NOMO-1 treated with dmso at 0.1 percent for 144 hours (cell line): ENCODE data around the gene SEMA5B.

Experiments
- DNase-seq: peaks from one replicate; lab custom pipeline; 2025; ENCODE audit not compliant: unreplicated experiment; lab: John Stamatoyannopoulos, UW

SEMA5B gene

GRCh38 chr3:122945230-122945629, 82.3 kb downstream of the SEMA5B start:
- DNase-seq, result no peak

DNA sequence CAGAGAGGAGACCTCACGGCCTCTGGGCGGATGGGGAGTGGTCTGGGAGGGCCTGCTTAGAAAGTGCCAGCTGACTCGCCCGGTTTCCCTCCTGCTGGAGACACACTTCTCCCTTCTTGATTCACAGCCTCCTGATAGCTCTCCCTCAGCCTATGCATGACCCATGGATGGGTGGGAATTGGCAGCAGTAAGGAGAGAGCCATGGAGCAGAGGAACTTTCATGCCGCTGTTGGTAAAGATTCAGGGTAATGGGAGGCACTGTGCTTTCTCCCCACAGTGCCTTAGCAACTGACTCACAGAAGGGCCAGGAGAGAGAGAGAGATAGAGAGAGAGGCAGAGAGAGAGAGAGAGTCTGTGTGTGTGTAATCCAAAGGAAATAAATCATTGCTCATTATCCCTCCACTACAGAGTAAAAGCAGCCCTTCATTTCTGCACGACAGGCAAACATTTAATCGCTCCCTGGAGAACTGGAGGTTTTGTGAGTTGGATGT, 82.8 kb downstream of the SEMA5B start:
- DNase-seq, result no peak

GRCh38 chr3:122943828-122944190, 83.8 kb downstream of the SEMA5B start:
- no peak for DNase-seq

- no peak for DNase-seq
These were observed 84.4 kb downstream of the SEMA5B start for GRCh38 chr3:122942937-122943827.

- no peak for DNase-seq
These were observed 85.3 kb downstream of the SEMA5B start for GRCh38 chr3:122942239-122942638.

DNA sequence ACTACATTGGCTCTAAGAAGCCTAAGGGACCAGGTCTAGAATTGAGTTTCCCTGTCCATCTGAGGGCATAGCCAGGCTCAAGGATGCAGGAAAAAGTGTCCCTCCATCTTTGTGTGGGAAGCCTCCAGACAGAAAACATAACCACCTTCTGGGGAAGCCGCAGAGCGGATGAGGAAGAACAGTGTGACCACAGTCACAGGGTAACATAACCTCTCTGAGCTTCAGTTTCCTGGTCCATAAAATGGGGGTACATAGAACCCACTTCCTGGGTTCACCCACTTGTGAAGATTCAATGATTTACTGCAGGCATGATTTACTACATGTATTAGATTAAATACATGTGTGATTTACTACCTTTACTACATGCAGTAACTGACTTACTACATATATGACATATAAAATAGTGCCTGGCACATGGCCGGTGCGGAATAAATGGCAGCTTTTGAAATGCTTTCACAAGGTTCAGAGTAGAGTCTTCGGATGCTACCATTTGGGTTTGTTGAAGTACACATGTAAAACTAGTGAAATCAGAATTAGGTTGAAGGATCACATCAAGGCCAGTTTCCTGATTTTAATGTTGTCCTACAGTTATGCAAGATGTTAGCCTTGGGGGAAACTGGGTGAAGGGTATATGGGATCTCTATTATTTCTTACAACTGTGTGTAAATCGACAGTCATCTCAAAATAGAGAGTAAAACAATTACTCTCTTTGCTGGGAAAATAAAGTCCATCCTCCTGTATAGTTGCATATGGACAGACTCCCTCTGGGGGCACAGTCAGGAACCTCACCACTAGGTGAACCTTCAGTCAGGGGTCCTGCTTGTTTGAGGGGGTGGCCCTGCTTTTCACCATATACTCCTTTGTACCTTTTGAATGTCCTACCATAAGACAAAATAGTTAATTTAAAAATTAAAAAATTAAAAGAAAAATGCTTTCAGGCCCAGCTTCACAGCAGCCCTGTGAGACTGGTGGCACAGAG, 86.0 kb downstream of the SEMA5B start:
- DNase-seq, result no peak

DNA sequence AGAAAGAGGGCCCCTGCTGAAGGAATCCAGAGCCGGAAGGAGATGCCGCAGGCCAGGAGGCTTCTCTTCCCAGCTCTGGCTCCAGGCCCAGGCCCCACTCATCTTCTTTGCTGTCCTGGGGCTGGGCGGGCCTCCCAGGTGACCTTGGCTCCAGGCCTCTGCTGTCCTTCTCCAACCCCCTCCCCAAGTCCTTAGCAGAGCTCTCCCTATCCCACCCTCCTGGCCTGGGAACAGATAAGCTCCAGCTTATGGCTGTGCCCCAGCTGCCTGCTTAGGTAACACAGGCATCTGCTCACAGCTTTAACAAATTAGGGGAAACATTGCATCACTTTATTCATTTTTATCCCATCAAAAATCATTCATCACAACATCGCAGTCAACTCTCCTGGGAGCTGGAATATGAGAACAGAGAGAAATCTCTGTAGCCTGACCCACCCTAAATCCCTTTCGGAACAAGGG, 86.9 kb downstream of the SEMA5B start:
- no peak for DNase-seq

- DNase-seq, result peak; percentile 84
These were observed 88.7 kb downstream of the SEMA5B start for GRCh38 chr3:122938783-122939425.

DNA sequence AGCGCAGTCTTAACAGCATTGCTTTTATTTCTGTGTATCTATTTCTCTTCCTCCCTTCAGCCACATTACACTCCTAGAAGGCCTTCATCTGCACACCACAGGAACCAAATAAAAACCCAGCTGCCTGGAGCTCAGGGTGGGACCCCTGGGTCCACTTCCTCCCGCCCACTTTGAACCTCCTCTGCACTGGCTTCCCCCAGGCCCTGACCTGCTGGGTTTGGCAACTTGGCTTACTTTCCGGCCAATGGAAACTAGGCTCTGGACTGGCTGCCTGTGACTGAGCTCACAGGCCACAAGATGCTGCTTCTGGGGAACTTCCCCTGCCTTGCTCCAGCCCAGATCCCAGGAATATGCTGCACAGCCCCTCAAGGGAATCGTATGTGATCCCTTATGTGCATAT, 89.8 kb downstream of the SEMA5B start:
- DNase-seq, result no peak

DNA sequence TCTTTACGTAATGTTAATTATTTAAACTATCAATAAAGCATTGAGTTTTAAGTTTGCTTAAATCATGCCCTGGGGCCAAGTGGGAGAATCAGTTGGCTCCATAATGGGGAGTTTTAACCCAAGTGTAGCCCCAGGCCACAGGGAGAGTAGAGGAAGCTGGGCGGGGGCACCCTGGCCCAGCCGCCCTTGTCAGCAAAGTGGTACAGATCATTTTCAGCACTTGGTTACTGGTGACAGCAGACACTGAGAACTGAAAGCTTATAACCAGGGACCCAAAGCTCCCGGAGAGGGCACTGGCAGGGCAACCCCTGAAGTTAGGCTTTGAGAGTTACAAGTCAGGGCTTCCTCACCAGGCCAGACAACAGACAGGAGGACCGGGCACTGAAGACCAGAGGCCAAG, 90.6 kb downstream of the SEMA5B start:
- no peak for DNase-seq

GRCh38 chr3:122936335-122936734, 91.2 kb downstream of the SEMA5B start:
- no peak for DNase-seq

DNA sequence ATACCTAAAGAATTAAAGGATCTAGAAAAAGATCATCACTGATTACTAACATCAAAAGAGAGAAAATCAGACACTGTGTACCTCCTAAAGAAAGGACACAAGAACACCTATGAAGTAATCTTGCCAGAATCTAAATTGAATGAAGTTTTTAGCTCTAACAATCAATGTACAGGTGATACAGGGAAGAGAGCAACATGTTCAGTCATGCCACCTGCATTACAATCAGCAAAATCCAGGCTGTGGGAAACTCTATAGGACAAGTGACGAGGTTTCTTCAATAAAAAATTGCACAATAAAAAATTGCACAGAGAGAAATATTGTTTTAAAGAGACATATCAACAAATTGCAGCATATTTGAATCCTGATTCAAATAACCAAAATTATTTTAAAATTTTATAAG, 93.3 kb downstream of the SEMA5B start:
- no peak for DNase-seq

- no peak for DNase-seq
These were observed 95.2 kb downstream of the SEMA5B start for GRCh38 chr3:122932251-122932967.

DNA sequence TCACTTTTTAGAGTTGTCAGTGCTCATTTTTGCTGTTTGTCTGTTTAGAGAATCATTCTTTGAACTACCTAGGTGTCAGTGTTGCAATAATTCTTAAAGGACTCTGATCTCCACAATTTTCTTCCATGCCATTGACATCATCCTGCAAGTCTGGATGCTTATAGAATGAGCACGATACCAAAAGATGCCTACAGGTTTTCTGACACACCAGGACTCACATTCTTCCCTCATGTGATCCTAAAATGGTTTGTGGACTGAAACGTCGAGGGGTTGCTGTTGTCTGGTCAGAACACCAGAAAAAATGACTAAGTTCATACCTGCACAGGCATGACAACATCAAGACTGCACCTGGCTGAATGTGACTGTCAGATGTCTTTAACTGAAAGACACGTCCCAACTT, 95.9 kb downstream of the SEMA5B start:
- no peak for DNase-seq

GRCh38 chr3:122930063-122930997, 97.2 kb downstream of the SEMA5B start:
- DNase-seq, result no peak

DNA sequence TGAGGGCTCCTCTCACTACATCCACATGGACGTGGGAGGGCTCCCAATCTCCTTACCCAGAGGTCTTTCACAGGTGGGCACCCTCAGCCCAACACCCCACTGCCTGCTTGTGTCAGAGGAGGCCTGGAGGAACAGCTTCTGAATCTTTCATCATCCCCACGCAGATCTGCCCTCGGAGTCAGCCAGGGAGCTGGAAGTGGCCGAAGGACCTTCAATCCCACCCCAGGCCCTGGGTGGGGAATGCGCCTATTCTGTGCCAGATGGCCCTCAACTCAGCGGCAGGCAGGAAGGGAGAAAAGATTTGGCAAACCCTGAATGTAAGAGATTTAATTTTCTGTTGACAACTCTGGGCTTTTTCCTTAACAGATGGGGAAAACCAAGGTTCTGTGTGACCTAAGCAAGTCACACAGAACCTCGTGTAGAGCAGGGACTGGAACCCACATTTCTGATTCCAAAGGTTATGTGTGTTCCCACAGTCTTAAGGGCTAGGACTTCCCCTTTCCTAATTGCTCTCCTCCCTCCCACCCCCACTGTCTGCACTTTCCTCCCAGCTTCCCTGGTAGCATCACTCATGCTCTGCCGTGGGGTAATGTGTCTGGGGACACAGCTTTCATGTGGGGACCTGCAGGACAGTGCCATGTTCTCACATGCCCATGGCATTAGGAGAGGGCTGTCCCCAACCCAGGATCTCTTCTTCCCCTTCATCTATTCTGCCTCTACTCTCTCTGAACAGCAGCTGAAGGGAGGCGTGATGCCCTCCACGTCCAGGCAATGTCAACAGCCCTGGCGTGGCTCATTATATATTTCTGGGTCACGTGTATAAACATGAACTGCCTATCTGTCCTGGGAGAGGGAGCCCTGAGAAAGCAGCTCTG, 98.1 kb downstream of the SEMA5B start:
- no peak for DNase-seq

DNA sequence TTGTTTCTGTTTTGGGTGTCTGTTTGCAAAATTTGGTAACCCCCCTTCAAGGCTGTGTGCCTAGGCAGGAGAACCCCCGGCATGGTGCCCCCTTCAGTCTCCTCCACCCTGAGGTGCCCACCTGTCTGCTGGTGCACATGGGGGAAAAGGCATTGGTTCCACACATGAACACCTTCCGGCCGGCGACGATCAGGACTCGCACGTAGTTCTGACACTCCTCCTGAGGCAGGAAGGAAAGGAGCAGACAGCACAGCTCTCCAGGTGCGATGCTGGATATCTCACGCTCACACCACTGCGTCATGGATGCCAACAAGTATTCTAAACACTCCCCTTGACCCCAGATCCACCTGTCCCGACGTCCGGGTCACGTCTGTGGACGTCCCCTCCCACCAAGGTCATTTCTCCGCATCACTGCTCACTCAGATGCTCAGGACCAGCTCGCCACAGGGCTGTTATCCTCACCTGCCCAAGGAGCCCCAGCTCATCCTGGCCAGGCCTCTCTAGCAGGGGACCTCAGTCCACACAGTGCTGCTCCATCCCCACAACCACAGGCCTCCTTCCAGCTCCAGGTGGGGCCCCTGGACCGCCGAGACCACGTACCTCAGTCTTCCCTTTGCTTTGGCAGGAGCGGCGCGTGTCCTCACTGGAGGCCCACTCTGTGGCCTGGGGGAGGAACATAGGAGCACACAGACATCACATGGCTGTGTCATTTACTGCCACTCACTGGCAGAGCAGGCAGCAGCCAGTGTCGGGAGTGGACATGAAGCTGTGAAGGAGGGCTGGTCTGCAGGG, 99.0 kb downstream of the SEMA5B start:
- DNase-seq, result no peak

- no peak for DNase-seq
These were observed 99.8 kb downstream of the SEMA5B start for GRCh38 chr3:122927726-122928125.
